Kidney glomerular epithelial cell (primary cell): ENCODE measurements around the gene MEIS1.
"Not testable (repeated sequence)": the region's sequence is repeated elsewhere in the genome, so short reads cannot be mapped to it uniquely, and the experiment has no call there.

Experiments
- DNase-seq: peaks from one replicate; lab custom pipeline; 2025; lab: John Stamatoyannopoulos, UW

Gene MEIS1

GRCh38 chr2:66467718-66468117, 32.8 kb downstream of the MEIS1 start:
- DNase-seq: no peak

GRCh38 chr2:66469214-66469902, 34.4 kb downstream of the MEIS1 start:
- DNase-seq: no peak

- no peak for DNase-seq
Observed at GRCh38 chr2:66470199-66470598, 35.3 kb downstream of the MEIS1 start.

DNA sequence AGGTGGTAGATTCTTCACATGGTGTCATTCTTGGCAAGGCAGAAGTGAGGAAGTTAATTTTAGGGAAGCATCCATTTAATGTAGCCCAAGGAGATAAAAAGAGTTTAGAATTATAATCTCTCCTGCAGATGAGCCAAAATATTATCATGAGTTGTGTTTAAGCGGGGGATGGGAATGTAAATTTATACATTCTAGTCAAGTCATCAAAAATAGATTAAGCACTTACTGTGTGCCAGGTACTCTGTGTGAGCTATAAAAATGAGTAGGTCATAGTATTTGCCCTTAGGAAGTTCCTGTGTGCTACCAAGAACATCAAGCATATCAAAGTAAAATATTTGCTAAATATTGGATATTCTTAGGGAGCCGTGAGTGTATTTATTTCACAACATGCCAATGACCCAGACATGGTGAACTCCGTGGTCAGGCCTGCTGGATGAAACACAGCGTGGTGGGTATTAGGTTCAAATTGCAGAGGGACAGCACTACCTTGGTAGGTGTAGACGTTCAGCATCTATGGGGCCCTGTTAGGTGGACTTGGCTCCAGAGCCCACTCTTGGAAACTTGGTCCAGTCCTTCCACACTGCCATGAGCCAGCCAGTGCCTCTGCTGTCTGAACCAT, 37.4 kb downstream of the MEIS1 start:
- no peak for DNase-seq

- no peak for DNase-seq
Observed at GRCh38 chr2:66477135-66477842, 42.4 kb downstream of the MEIS1 start.

DNA sequence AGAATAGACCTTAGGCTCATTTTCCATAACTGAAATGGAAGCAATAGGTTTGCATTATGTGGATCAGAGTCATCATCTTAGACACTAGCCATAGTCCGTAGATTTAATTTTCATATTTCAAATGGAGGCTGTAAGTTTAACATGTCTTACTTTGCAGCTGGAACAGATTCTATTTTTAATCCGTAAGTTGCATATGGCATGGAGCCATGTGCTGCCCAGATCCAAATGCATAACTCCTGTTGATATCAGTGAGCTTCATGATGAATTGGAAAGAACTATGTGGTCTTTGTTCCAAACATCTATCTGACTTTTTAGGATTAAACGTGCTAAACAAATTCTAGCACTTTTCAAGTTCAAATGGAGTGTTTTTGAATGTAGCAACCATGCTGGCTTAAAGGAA, 43.4 kb downstream of the MEIS1 start:
- DNase-seq: no peak

DNA sequence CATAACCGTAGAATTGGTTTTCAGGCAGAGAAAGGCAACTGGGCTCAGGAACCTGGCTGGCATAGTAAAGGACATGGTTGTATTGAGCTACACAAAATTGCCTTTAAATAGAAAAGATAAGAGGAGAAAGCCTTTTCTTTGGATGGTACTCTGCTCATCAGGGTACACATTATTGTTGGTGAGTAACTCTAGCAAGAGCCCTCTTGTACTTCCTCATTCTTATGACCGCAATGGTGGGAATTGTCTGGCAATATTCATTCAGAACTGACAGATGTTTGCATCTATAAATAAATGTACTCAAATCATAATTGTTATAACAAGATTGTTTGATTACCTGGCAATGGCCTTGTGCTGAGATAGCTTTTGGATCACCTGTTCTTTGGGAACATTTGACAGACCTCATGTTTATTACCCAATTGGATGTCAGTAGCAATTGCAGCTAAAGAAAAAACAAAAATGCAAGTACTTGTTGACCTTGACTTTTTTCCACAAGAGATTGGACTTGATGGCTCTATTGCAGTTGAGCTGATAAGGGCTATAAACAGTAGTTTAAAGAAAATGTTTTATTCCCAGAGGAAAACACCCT, 43.9 kb downstream of the MEIS1 start:
- DNase-seq: no peak

DNA sequence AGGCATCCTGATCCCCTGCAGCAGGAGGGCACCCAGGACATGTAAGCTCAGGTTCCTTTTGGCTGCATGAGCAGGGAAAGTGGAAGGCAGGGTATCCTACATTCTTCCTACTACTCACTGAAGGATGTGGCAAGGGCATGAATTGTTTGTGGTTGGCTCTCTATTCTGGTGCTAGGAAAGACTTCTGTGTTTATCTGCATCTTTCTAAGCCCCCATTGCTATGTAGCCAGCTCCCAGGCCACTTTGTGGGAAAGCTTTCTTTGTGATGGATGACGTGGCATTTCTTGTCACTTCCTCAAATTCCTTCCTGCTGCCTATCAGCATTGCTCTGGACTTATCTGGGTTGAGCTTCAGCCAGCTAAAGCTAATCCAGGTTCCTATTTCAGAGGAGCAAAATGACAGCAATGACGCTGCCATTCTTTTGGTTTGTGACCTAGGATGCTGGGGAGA, 46.2 kb downstream of the MEIS1 start:
- no peak for DNase-seq

- DNase-seq: not testable (repeated sequence)
Observed at GRCh38 chr2:66485252-66485651, 50.3 kb downstream of the MEIS1 start.

- DNase-seq: no peak
Observed at GRCh38 chr2:66488946-66489345, 54.0 kb downstream of the MEIS1 start.

DNA sequence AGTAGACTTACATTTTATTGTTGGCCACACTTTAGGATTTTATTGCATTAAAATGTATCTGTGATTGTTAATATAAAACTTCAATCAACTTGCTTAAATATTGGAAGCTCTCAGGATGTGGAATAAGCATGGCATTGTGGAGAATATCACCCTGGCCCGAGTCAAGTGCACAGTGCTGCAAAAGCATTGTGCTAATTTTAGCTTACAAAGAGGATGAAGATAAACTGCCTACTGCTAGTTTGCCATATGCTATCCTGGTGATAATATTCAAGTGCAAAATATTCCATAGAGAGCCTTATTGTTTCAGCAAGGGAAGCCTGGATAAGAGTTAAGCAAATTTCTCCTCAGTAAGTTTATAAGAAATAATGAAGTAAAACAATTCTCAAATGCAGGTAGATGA, 54.5 kb downstream of the MEIS1 start:
- DNase-seq: no peak

DNA sequence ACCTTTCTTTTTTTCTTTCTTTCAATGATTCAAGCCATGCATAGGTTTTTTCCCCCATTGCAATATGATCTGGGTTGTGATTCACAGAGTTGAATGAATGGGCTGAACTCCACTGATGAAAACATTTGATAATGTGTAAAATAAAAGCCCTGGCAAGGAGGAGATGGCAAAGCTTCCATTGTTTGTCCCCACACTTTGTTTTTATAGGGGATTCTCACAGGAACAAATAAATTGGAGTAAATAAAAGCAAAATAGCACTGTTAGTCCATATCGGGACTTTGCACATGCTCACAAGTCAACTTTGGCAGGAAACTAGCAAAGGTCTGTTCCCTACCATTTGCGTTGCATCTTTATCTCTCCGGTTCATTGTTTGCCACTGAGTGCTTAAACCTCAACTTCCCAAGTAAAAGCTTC, 55.7 kb downstream of the MEIS1 start:
- no peak for DNase-seq

DNA sequence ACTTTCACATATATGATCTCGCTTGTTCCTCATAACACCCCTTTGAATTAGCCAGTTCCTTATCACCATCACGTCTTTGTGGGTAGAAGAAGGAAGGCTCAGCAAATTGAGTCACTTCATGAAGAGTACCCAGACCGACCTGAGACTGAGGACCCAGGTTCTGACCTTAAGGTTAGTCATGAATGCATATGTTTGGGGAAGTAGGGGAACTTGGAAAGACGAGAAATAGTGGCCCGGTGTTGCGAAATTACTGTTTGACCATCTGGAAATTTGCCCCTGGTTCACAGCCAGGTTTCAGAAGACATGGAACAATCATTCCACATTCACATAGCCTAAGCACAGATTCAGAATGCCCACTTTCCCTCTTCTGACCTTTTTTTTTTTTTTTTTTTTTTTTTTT, 59.8 kb downstream of the MEIS1 start:
- DNase-seq: no peak

GRCh38 chr2:66495788-66496640, 61.1 kb downstream of the MEIS1 start:
- DNase-seq: peak; percentile 87

DNA sequence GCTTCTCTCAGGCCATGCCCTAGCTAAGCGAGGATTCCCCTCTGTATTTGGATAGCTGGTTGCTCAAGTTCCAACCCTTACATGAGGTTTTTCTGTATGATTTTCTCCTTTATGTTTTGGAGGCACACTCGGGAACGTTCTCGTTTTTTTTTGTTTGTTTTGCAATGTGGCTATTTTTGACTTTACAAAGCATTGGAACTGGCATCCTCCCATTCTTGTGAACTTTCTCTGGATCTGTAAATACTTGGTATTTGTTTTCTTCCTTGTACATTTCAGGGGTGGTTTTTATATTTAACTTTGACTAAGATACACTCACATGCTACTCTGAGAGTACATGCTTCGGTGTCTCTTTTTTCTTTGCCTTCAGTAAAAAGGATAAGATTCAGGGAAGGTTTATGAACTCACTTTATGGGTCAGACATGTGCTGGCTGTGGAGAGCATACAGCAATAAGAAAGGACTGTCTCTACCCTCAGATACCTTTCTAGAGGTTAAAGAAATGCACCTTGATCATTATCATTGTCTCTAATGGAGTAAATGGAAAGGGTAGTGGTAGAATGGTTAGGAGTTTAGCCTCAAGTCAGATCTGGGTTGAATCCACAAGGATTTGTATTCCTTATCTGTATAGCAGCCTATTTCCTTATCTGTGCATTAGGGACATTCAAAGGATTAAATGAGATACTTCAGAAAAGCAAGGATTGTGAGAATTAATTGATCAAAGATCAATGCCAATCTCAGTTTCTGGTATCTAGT, 61.9 kb downstream of the MEIS1 start:
- no peak for DNase-seq

DNA sequence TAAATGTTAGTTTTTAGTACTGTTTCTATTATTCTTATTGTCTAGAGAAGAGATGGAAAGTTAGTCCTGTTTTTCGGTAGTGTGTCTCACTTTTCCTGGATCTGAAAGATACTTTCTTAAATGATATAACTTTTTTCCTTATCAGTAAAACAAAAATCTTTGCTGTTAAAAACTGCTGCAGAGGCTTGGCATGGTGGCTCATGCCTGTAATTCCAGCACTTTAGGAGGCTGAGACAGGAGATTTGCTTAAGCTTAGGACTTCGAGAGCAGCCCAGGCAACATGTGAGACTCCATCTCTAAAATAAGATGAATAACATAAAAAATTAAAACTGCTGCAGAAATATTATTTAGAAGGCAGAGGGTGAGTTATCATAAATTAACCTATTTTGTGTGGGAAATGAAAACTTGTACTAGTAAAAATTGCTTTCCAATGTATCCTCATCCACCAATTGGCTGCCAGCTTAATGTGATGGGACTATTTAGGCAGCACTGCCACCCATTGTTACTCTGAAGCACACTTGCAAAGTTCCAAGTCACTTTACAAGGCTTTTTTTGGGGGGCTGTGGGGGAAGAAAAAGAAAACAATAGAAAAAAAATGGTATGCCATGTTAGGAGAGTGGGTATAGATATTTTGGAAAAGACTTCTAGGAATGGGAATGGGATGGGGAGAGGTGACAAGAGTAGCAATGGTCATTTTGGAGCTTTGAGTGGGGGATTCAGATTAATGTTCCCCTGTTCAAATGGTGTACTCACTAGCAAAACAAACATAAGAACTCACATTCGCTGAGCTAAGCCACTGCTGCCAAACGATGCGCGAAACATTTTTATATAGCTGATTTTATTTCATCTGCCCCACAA, 62.7 kb downstream of the MEIS1 start:
- DNase-seq: no peak

DNA sequence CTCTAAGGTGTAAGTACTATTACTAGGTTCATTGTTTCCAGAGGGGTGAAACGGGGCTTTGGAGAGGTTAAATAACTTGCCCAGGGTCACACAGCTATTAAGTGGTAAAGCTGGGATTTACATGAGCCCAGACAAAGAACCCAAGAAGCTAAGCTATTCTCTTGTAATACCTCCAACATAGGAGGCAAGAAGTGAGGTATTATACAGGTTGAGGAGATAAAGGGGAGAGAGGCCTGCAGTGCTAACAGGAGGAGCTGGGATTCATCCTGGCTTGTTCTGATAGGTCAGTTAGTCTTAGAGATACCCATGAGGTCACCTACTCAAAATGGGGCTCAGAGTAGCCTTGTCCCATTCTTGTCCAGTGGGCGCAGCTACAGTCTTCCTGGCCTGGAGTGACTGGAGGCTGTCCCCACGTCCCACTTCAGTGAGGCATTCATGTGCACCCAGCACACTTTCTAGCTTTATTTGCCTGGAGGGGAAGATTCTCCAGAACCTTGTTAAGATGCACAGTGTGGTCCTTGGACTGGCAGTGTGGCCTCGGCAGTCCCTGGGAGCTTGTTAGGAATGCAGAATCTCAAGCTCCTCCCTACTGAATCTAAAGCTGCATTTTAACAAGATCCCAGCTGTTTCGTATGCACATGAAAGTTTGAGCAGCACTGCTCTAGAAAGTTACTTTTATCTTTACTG, 63.5 kb downstream of the MEIS1 start:
- DNase-seq: no peak

DNA sequence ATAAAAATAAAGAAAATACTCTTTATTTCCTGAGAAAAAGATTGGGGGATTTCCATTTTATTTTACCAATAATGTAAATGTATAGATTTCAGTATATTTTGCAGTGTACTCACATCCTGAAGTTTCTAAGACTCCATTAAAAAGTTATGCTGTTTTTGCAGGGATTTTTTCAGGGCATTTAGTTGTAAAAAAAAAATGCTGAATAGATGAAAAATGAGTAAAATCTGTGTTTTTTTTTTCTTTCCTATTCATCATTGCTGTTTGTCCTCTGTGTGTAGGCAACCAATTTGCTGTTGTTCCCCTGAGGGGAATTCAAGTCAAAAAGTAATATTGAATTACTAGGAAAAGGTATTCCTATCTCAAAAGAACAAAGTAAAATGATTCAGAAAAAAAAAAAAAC, 66.3 kb downstream of the MEIS1 start:
- DNase-seq: no peak

DNA sequence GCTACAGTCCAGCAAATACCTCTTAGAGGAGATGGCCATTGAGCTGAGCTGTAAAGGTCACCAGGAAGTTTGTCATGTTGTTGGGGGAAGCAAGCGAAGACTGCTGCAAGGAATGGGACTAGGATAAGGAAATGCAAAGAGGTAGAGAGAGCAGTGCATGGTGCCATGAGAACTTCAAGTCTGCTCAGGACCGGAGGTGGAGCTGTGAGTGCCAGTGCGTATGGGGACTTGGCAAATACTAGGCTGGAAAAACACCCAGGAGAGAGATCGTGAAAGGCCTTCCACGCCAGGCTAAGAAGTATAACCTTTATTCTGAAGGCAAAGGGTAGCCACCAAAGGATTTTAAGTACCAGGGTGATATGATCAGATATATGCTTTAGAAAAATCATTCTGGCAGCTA, 71.3 kb downstream of the MEIS1 start:
- DNase-seq: no peak
